Dermis microvascular lymphatic vessel endothelial cell (primary cell): ENCODE data around the gene FYTTD1. TPM values are rescaled to one million over a fixed set of nuclear protein-coding genes. Genes with fewer than 3 reads are reported as not detected.
"Not testable (repeated sequence)": the region's sequence is repeated elsewhere in the genome, so short reads cannot be mapped to it uniquely, and the experiment has no call there.

Source experiments
- DNase-seq, 2 donors: peaks; one replicate each; pipeline versions ENCODE4 v3.0.0 to v3.0.0-alpha.2; 2010; ENCODE audit warnings: low read depth in 2 of 2
- total RNA-seq: library from RNA; depleted of rRNA; stranded (reverse); fragments of >200 nt; gene quantifications from 2 replicates; pipeline ENCODE4 v1.2.1, GENCODE V29; 2014

Gene FYTTD1, protein sequence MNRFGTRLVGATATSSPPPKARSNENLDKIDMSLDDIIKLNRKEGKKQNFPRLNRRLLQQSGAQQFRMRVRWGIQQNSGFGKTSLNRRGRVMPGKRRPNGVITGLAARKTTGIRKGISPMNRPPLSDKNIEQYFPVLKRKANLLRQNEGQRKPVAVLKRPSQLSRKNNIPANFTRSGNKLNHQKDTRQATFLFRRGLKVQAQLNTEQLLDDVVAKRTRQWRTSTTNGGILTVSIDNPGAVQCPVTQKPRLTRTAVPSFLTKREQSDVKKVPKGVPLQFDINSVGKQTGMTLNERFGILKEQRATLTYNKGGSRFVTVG
- 31.8 and 33.6 TPM in 2 replicates for total RNA-seq

GRCh38 chr3:197749601-197750395 is at the start of gene FYTTD1:
Gene FYTTD1 (plus strand): TSS chr3:197749883. CDS start chr3:197749972, 89 bp downstream.
- DNase-seq, result peak; percentile 61 to 88

- DNase-seq, result peak in 1 of 2 donors; percentile 46
These were observed 49.6 kb upstream of the FYTTD1 start for GRCh38 chr3:197700095-197700494.

DNA sequence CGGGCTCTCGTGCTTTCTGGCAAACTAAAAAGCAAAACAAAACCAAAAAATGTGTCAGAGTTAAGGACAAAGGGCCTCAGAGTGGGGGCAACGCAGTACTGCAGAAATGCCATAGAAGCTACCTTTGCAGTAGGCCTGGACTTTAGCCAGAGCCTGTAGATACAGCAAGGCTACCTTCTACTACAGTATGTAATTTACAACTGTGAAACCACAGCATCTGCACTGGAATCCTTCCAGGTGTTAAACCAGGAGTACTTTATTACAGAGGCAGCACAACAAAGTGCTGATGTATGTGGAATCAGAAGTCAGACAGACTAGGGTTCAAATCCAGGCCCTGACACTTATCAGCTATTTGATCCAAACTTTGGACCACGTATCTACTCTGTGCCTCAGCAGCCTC is 47.8 kb upstream of the FYTTD1 start:
- DNase-seq, result no peak

- DNase-seq, result no peak
These were observed 43.0 kb upstream of the FYTTD1 start for GRCh38 chr3:197706658-197707057.

GRCh38 chr3:197709135-197709534 is 40.5 kb upstream of the FYTTD1 start:
- DNase-seq, result no peak

DNA sequence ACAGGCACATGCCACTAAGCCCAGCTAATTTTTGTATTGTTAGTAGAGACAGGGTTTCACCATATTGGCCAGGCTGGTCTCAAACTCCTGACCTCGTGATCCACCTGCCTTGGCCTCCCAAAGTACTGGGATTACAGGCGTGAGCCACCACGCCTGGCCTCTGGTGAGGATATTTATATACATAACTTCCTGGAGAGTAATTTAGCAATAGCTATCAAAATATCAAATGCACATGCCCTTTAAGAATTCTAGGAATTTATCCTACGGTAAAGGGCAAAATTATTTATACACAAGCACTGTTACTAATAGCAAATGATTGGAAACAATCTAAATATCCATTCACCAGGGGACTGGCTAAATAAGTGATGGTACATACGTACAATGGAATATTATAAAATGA is 38.7 kb upstream of the FYTTD1 start:
- DNase-seq, result not testable (repeated sequence)

- DNase-seq, result peak; percentile 84 to 98
These were observed 37.5 kb upstream of the FYTTD1 start for GRCh38 chr3:197711973-197712707.

- DNase-seq, result no peak
These were observed 36.2 kb upstream of the FYTTD1 start for GRCh38 chr3:197713477-197713822.

GRCh38 chr3:197714251-197714650 is 35.4 kb upstream of the FYTTD1 start:
- DNase-seq, result no peak

- DNase-seq, result peak in 1 of 2 donors; percentile 76
These were observed 30.8 kb upstream of the FYTTD1 start for GRCh38 chr3:197718891-197719290.

DNA sequence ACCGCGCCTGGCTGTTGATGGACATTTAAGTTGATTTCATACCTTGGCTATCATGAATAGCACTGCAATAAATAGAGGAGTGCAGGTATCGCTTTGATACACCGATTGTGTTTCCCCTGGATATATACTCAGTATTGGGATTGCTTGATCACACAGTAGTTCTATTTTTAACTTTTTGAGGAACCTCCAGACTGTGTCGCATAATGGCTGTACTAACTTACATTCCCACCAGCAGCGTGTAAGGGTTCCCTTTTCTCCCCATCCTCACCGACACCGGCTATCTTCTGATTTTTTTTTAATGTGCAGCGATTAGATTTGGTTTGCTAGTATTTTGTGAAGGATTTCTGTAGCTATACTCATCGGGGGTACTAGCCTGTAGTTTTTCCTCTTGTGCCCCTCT is 29.0 kb upstream of the FYTTD1 start:
- no peak for DNase-seq

GRCh38 chr3:197722734-197723133 is 26.9 kb upstream of the FYTTD1 start:
- no peak for DNase-seq

GRCh38 chr3:197727878-197728277 is 21.8 kb upstream of the FYTTD1 start:
- DNase-seq, result not testable (repeated sequence)

DNA sequence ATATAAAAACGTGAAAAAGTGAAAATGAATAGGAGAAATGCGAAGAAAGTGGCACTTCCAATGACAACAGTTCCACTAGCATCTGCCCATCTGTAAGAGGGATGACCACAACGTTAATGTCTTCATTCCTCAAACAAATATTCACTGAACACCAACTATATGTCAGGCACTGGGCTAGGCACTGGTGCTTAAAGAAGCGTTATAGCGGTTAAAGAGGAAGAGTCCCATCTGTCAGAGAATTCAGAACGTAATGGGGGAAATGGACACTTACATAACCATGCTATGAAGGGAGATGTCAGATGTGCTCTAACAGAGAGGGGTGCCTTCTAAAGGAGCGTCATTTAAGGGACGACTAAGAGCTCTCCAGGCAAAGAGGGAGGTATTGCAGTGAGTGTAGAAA is 21.2 kb upstream of the FYTTD1 start:
- no peak for DNase-seq

GRCh38 chr3:197730200-197730599 is 19.5 kb upstream of the FYTTD1 start:
- DNase-seq, result no peak

DNA sequence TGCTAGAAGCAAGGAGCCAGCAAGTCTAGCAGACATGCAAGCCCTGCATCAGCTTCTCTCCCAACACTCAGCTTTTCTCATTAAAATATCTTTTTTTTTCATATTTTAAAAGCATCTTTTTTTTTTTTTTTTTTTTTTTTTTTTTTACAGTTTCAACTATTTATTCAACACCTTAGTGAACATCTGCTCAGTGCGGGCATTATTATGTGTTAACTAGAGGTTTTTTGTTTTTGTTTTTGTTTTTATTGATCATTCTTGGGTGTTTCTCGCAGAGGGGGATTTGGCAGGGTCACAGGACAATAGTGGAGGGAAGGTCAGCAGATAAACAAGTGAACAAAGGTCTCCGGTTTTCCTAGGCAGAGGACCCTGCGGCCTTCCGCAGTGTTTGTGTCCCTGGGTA is 18.9 kb upstream of the FYTTD1 start:
- not testable (repeated sequence) for DNase-seq

DNA sequence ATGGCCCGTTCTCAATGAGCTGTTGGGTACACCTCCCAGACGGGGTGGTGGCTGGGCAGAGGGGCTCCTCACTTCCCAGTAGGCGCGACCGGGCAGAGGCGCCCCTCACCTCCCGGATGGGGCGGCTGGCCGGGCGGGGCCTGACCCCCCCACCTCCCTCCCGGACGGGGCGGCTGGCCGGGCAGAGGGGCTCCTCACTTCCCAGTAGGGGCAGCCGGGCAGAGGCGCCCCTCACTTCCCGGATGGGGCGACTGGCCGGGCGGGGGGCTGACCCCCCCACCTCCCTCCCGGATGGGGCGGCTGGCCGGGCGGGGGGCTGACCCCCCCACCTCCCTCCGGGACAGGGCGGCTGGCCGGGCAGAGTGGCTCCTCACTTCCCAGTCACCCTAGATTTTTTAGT is 18.2 kb upstream of the FYTTD1 start:
- DNase-seq, result not testable (repeated sequence)

- DNase-seq, result no peak
These were observed 16.6 kb upstream of the FYTTD1 start for GRCh38 chr3:197733042-197733441.

GRCh38 chr3:197734667-197735318 is 14.9 kb upstream of the FYTTD1 start:
- DNase-seq, result no peak

GRCh38 chr3:197736010-197736490 is 13.6 kb upstream of the FYTTD1 start:
- peak in 1 of 2 donors; percentile 29 for DNase-seq
